Body of pancreas (tissue), 4 donors: ENCODE results near the gene DISP2.

Experiments used
- POLR2A ChIP-seq, 3 donors: fragments of 450-650 bp; IDR thresholded peaks; one replicate each; pipeline ENCODE4 v1.6.1; 2016; ENCODE audit warnings: antibody characterized with exemption in 3 of 3, mild to moderate bottlenecking in 2 of 3
- TF ChIP-seq, protein P1 (sequence below), 7 experiments: fragments of 450-650 bp in 4 of 7; fragments of 200-600 bp in 3 of 7; sonication (generic) in 3 of 7; IDR thresholded peaks; one replicate each; pipeline ENCODE4 v1.5.1; 2016 to 2019; ENCODE audit warnings: antibody characterized with exemption in 7 of 7

DNA sequence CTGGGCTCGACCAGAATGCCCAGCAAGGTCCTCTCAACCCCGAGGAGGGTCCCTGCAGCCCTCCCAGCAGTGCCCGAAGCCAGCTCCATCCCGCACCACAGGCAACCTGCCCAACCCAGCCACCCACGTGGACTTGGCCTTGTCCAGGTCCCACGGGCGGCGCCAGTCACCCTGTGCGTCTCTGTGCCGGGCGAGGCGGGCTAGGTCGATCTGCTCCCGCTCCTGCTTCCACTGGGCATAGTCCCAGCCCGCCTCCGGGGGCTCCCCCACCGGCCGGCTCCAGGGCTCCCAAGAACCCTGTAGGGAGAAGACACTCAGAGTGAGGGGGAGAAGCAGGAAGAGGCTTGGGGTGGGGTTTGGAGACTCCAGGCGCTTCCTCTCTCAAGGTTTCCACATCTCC is 20.4 kb upstream of the DISP2 start:
- TF ChIP-seq, protein P1, sequence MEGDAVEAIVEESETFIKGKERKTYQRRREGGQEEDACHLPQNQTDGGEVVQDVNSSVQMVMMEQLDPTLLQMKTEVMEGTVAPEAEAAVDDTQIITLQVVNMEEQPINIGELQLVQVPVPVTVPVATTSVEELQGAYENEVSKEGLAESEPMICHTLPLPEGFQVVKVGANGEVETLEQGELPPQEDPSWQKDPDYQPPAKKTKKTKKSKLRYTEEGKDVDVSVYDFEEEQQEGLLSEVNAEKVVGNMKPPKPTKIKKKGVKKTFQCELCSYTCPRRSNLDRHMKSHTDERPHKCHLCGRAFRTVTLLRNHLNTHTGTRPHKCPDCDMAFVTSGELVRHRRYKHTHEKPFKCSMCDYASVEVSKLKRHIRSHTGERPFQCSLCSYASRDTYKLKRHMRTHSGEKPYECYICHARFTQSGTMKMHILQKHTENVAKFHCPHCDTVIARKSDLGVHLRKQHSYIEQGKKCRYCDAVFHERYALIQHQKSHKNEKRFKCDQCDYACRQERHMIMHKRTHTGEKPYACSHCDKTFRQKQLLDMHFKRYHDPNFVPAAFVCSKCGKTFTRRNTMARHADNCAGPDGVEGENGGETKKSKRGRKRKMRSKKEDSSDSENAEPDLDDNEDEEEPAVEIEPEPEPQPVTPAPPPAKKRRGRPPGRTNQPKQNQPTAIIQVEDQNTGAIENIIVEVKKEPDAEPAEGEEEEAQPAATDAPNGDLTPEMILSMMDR (IDR thresholded peaks at IDR 0.05): no peak
- no peak for TF ChIP-seq POLR2A (IDR thresholded peaks at IDR 0.05)
